HG03521 (cell line): ENCODE measurements around the gene NTRK2.

Experiments
- ATAC-seq: cut with Tn5 transposase; IDR thresholded peaks from one replicate; pipeline ENCODE4 v1.9.1; 2021; ENCODE audit warnings: mild to moderate bottlenecking, moderate library complexity; ENCODE audit not compliant: unreplicated experiment

Gene NTRK2

DNA sequence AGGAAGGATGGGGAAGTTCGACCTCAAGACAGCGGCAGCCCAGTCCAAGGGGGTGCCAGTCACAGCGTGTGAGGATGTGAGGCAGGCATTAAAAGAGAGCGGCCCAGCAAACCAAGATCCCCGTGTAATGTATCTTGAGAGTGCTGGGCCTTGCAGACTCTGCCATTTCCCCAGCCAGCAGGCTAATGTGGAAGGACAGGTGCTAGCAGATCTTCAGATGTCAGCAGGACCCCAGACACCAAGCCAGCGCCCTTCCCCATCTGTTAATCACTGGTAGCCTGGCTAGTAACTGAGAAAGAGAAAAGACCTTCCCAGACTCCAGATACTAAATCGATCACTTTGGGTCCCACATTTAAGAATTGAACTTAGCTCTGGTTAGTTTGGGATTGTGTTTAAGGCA lies 62.2 kb downstream of the NTRK2 start:
- ATAC-seq = no peak

GRCh38 chr9:84736081-84736480 lies 66.6 kb downstream of the NTRK2 start:
- no peak for ATAC-seq

DNA sequence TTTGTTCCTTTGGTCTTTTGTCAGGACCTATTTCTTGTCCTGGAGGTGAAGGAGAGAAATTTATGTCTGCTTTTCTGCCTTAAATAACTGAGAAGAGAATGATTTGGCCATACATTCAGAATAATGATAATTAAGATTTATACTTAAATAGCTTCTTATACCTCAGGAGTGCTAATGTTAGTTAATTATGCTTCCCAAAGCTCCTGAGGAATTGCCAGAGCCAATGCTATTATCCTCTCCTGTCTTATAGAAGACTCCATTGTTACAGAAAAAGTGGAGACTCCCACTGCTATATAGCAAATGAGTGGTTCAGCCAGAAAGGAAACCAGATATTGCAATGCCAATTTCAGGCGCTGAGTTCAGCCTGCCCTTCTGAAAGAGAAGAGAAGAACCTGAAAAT lies 67.0 kb downstream of the NTRK2 start:
- ATAC-seq = no peak

DNA sequence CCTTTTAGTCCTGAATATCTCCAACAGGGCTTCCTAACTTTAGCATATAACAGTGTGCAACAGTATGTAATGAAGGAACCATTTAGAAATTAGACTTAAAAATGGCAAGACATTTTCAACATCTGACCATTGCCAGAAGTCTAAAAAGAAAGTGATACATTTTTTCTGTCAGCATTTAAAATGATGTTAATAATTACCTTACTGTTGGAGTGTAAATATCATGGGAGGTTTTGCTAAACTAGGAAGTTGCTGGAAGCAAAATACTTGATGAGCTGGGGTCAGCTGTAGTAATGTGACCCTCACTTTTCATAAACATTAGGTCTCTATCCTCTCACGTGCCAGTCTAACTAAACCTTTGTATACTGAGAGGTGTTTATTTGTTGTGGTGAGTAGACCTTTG lies 68.8 kb downstream of the NTRK2 start:
- ATAC-seq = no peak

GRCh38 chr9:84742261-84742660 lies 72.7 kb downstream of the NTRK2 start:
- no peak for ATAC-seq

DNA sequence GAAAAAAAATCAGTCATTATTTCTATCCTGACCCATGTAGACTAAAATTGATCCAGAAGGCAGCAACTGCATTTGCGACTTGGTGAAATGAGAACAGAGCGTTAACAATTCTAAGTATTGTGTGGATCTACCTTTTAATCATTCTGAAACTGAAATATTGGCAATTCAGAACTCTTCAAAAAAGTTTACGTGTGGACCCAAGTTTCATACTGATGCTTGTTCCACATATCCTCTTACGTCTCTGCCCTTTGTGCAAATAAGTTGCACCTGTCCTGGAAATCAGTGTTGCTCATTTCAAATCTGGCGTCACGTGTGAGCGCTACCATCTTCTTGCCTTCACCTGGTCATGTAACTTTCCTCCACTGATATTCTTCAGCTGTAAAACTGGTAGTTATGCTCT lies 74.7 kb downstream of the NTRK2 start:
- no peak for ATAC-seq

DNA sequence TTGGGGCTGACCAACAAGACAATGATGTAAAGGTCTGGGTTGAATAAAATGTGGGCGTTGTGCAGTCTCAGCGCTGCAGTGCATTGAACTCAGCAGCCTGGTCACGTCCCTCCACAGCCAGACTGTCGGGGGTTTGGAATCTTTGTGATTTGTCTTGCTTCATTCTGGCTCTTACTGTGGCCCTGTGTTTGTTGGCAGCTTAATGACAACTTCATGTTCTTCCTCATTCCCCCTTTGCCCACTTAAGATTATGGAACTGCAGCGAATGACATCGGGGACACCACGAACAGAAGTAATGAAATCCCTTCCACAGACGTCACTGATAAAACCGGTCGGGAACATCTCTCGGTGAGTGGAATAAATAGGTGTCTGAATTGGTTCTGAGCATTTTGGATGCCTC lies 75.2 kb downstream of the NTRK2 start:
- no peak for ATAC-seq

DNA sequence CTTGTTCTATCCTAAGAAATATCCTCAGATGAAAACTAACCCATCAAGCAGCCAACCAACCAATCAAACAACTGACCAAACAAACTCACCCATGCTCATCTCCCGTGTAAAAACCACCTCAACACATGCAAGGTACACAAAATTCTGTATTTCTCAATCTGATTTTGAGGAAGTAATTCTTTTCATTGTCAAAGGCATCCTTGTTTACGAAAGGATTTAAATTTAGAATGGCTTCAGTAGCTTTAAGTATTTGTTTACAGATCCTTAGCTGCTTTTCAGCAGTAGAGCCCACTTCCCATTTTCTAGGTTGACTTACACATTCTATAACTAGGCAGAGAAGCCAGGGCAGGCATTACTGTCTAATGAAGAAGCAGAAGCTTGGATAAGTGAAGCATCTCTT lies 78.6 kb downstream of the NTRK2 start:
- ATAC-seq = peak; percentile 65

GRCh38 chr9:84750152-84750865 lies 80.8 kb downstream of the NTRK2 start:
- no peak for ATAC-seq

- ATAC-seq = no peak
Observed at GRCh38 chr9:84751921-84752320, 82.4 kb downstream of the NTRK2 start.

DNA sequence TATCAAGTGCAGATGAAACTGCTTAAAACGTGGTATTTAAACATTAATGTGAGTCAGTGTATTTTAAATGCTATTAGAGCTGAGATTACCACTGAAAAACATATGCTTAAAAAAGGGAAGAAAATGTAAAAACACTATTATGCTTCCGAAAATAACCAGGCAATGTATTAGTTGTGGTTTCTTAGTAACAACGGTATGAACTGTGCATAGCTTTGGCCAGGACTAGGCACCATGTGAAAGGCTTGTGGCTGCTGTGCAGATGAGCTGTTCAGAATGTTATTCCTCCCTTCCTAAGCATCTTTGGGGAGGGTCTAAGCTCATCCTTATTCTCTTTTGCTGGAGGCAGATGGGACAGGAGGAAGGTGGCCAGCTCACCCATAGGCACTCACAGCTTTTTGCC lies 84.9 kb downstream of the NTRK2 start:
- peak; percentile 40 for ATAC-seq

- ATAC-seq = peak; percentile 14
Observed at GRCh38 chr9:84754881-84755280, 85.4 kb downstream of the NTRK2 start.

GRCh38 chr9:84755380-84755779 lies 85.9 kb downstream of the NTRK2 start:
- ATAC-seq = no peak

- no peak for ATAC-seq
Observed at GRCh38 chr9:84756171-84756570, 86.6 kb downstream of the NTRK2 start.

DNA sequence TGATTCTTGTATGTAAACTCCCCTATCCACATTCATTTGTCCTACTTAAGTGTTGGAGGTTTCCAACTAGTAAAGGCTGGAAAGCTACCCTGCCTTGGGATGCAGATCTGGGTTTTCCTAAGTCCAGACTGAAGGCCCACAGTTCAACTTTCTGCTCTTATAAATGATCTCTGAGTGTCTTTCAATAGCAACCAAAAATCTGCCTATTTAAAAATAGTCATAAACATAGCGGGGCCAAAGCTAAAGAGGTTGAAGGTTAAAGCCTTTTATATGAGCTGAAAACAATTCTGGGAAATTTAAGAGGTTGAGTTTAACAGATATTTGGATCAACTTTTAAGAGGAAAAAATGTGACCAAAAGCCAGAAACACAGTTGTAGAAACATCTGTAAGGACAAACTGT lies 87.2 kb downstream of the NTRK2 start:
- no peak for ATAC-seq

DNA sequence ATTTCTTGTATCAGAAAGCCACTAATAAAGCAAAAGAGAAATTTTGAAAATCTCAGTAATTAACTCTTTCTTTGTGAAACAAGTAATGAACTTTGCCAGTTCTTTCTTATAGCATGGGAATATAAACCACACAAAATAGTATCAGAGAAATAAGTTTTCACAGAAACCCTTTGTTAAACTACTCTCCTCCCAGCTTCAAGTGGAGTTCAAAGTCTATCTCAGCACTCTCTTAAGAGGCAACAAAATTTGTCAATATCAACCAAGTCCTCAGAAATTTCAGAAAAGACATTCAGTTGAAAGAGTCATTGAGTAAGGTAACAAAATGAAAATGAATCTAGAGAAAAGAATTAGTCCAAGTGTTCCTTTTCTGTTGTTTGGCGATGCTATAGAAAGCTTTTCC lies 89.3 kb downstream of the NTRK2 start:
- ATAC-seq = peak; percentile 8

DNA sequence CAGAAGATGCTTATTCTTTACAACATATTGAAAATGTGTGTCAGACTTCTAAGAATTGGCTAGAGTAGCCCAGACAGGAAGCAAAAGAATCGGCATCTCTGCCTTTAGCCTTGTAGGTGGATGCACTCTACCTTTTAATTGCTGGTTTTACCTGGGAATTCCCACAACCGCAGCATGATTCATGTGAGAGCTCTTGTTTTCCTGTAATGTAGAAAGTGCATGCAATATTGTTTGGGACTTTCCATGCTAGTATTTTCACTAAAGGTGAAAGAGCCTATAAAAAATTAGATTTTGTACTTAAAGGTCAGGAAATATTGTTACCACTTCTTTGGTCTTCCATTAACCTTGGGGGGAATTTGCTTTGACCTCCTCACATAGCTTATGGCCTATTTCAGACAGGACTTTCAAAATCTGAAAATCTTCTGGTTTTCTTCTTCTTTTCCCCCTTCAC lies 89.8 kb downstream of the NTRK2 start:
- ATAC-seq = peak; percentile 31

- ATAC-seq = no peak
Observed at GRCh38 chr9:84759804-84760203, 90.3 kb downstream of the NTRK2 start.

DNA sequence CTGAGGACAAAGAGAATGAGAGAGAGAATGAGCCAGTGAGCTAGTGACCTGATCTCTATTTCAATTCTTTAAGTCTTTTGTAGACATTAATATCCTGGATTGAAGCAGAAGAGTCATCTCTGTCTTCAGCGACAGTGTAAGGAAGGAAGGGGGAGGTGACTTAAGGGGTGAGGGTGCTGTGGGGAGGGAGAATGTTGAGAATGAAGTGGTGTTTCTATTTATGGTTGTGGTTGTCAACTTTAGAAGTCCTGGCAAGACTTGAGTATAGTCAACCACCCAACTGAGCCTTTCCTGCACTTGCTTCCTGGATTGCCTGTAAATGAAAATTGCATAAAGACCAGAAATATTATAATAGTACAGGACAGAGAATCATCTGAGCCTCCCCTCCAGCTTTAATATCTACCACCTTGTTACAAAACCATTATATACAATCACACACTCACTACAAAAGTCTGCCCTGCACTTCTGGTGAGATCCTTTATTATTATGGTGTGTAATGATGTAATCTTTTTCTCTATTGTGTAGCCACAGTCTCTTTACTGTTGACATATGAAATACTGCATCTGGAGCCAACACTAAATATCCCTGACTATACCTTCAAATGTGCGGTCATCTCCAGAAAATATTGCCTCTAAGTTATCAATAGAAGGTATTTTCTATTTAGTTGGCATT lies 91.7 kb downstream of the NTRK2 start:
- ATAC-seq = no peak

DNA sequence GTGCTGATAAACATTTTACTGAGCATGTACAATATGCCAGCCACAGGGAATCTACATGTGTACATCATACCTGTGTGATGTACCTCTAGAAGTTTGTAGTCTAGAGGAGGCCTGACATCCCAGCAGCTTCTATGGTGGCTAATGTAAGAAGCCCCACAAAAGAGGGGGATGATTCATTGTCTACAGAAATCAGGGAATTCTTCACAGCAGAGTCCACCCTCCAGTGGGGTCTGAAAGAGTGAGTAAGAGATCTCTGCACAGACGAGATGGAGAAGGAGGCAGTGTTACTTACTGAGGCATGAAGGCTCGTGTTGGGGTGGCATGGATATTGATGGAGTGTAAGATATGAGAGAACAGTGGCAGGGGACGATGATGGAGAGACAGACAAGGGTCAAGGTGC lies 103.0 kb downstream of the NTRK2 start:
- no peak for ATAC-seq

DNA sequence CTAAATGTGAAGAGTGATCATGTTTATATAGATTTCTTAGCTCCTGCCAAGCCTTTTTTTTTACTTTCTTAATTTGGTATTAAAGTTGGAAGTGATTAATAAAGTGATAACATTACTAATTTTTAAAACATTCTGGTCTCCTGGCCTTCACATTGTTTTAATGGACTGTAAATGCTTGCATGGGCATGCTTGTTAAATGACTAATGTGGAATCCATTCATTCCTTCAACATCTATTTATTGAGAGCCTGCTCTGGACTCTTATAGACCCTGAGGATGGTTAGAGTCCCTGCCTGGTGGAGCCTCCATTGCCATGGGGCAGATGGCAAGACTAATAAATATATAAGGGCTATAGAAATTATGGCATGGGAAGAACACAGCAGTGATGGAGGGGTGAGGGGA lies 103.5 kb downstream of the NTRK2 start:
- no peak for ATAC-seq

- no peak for ATAC-seq
Observed at GRCh38 chr9:84775056-84775643, 105.6 kb downstream of the NTRK2 start.
